ENCODE data around the gene RAMP1.

- TF ChIP-seq CTCF (IDR thresholded peaks at IDR 0.05; ENCODE audit: insufficient read depth, low read length, poor library complexity, severe bottlenecking) (no peak), EZH2phosphoT487 (conservative IDR thresholded peaks at IDR 0.05; ENCODE audit: low read length) (no peak)
Observed at GRCh38 chr2:237816531-237816930, 42.9 kb upstream of the RAMP1 start.

All from SU-DHL-6 (cell line).